ENCODE results near the gene COL18A1.

Gene COL18A1

DNA sequence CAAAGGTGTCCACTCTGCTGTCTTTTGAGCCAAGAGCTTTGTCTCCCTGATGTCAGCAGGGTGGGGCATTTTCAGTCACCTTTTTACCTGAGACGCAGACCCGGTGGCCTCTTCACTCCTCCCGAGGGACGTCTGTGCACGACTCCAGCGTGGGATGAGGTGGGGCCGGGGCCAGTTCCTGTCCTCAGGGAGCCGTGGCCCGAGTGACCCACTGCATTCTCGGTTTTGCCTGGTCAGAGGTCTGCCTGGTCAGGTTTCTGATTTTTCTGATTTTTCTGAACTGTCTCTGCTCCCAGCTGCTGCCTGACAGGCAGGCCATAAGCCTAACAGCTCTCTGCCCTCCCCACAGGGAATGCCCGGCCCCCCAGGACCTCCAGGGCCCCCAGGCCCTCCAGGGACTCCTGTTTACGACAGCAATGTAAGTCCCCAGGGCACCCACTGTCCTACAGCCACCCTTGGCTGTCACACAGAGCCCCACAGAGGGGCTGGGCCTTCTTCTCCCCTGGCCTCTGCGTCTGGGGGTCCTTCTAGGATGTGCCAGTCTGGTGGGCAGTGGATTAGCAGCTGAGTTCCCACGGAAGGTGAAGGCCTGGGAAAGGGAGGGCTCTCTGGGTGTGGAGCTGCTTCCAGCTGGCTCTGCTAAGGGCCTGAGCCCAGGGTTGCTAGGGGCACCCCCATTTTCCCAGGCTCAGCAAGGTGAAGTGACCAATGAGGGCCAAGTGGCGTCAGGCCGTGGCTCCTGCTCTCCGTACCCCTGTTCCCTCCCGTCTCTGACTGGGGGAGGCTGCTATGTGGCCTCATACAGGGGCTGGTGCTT lies 91.4 kb downstream of the COL18A1 start:
- H3K79me2 ChIP-seq (ENCODE audit: insufficient read depth, low read length), result no peaks in the 10 kb centered on the region
- no peak overlapping the region for H3K4me3 ChIP-seq (ENCODE audit: low read depth in 1 of 2, low read length in 2 of 2)
- H2AFZ ChIP-seq (ENCODE audit: low read depth, low read length), result no peak overlapping the region
- H4K20me1 ChIP-seq (ENCODE audit: insufficient read depth, low read length), result no peaks in the 10 kb centered on the region; the same call in 1 of the 2 replicates
- no peaks in the 10 kb centered on the region for H3K36me3 ChIP-seq (ENCODE audit: insufficient read depth, low read length)
- H3K4me2 ChIP-seq (ENCODE audit: insufficient read depth, low read length), result no peak overlapping the region
- H3K4me1 ChIP-seq (ENCODE audit: insufficient read depth, low read length), result no peaks in the 10 kb centered on the region
- H3K27ac ChIP-seq (ENCODE audit: low read length), result no peak overlapping the region
- H3K27me3 ChIP-seq (ENCODE audit: insufficient read depth, low read length, poor library complexity), result no peaks in the 10 kb centered on the region
- TF ChIP-seq, protein P1, sequence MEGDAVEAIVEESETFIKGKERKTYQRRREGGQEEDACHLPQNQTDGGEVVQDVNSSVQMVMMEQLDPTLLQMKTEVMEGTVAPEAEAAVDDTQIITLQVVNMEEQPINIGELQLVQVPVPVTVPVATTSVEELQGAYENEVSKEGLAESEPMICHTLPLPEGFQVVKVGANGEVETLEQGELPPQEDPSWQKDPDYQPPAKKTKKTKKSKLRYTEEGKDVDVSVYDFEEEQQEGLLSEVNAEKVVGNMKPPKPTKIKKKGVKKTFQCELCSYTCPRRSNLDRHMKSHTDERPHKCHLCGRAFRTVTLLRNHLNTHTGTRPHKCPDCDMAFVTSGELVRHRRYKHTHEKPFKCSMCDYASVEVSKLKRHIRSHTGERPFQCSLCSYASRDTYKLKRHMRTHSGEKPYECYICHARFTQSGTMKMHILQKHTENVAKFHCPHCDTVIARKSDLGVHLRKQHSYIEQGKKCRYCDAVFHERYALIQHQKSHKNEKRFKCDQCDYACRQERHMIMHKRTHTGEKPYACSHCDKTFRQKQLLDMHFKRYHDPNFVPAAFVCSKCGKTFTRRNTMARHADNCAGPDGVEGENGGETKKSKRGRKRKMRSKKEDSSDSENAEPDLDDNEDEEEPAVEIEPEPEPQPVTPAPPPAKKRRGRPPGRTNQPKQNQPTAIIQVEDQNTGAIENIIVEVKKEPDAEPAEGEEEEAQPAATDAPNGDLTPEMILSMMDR (IDR thresholded peaks at IDR 0.05; ENCODE audit: borderline replicate concordance, extremely low read depth, low read length, poor library complexity, severe bottlenecking), result no peak
- no peak for TF ChIP-seq EZH2 (IDR thresholded peaks at IDR 0.05; ENCODE audit: borderline replicate concordance, low read depth, low read length, severe bottlenecking)
- ATAC-seq (ENCODE audit: insufficient read depth, low read depth), result no peak
- DNase-seq, result no peak
- H3K9ac ChIP-seq (ENCODE audit: low read depth, low read length), result no peak overlapping the region
- no peaks in the 10 kb centered on the region for H3K9me3 ChIP-seq (ENCODE audit: insufficient read depth, low read length, severe bottlenecking)

DNA sequence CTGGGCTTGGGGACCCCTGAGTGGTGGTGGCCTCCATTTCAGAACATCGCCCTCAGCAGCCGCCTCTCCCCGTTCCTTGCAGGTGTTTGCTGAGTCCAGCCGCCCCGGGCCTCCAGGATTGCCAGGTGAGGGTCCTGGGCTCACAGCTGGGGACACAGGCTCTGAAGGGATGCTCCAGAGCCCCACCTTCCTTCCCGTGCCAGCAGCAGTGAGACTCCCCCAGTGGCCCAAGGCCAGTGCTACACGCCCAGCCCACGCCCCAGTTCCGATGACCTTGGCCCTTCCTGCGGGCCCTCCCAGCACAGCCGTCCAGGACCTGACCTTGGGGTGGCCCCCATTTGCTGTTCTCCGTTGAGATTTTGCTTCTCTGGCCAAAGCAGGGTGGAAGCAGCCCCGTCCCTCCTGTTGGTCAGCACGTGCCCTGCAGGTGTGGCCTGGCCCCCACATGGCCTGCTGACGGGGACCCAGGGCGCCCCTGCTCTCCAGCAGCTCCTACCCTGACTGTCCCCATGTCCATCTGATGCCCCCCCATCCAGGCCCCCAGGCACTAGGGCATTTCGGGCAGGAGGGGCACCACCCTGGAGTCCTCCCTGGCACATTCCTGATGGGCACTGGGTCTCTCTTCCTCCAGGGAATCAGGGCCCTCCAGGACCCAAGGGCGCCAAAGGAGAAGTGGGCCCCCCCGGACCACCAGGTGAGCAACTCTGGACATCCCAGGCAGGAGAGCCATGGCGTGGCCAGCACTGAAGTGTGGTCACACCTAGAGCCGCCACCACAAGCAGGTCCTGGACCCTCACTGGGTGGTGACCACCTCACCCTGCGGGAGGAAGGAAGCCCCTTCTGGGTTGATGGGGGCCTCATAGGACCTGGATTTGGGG lies 92.2 kb downstream of the COL18A1 start:
- no peaks in the 10 kb centered on the region for H3K27me3 ChIP-seq (ENCODE audit: insufficient read depth, low read length, poor library complexity)
- no peaks in the 10 kb centered on the region; the same call in 1 of the 2 replicates for H4K20me1 ChIP-seq (ENCODE audit: insufficient read depth, low read length)
- no peaks in the 10 kb centered on the region for H3K4me1 ChIP-seq (ENCODE audit: insufficient read depth, low read length)
- no peak overlapping the region for H2AFZ ChIP-seq (ENCODE audit: low read depth, low read length)
- H3K4me3 ChIP-seq (ENCODE audit: low read depth in 1 of 2, low read length in 2 of 2), result no peak overlapping the region
- no peak for TF ChIP-seq EZH2 (IDR thresholded peaks at IDR 0.05; ENCODE audit: borderline replicate concordance, low read depth, low read length, severe bottlenecking)
- no peaks in the 10 kb centered on the region for H3K9me3 ChIP-seq (ENCODE audit: insufficient read depth, low read length, severe bottlenecking)
- no peaks in the 10 kb centered on the region for H3K36me3 ChIP-seq (ENCODE audit: insufficient read depth, low read length)
- no peak overlapping the region for H3K9ac ChIP-seq (ENCODE audit: low read depth, low read length)
- no peak overlapping the region for H3K27ac ChIP-seq (ENCODE audit: low read length)
- no peak for DNase-seq
- H3K4me2 ChIP-seq (ENCODE audit: insufficient read depth, low read length), result no peak overlapping the region
- ATAC-seq (ENCODE audit: insufficient read depth, low read depth), result no peak
- no peaks in the 10 kb centered on the region for H3K79me2 ChIP-seq (ENCODE audit: insufficient read depth, low read length)

DNA sequence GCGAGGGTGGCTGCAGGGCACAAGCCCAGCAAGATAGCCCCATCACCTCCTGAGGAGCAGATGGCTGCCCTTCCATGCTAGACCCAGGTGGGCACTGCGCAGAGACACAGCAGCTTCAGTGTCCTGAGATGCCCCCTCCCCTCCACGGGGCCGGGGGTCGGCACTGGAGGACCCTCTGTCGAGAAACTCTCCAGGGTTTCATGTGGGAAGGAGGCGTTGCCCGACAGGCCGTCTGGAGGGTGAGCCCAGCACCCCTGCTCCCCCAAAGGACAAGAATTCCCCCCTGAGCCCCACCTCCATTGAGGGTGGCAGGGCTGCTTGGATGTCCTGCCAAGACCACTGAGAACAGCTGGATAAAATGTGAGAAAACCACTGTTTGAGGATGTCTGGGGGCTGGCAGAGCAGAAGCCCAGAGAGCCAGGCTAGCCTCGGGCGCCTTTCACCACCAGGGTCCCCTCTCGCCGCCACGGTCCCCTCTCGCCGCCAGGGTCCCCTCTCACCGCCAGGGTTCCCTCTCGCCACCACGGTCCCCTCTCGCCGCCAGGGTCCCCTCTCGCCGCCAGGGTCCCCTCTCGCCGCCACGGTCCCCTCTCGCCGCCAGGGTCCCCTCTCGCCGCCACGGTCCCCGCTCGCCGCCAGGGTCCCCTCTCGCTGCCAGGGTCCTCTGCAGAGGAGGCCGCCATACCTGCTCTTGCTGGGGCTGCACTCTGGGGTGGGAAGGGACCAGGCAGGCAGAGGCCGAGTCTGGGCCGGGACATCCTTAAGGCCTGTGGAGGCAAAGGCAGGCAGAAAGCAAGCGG lies 93.1 kb downstream of the COL18A1 start:
- no peak for DNase-seq
- H3K4me2 ChIP-seq (ENCODE audit: insufficient read depth, low read length), result no peak overlapping the region
- no peaks in the 10 kb centered on the region for H3K27me3 ChIP-seq (ENCODE audit: insufficient read depth, low read length, poor library complexity)
- TF ChIP-seq, protein P1 (IDR thresholded peaks at IDR 0.05; ENCODE audit: borderline replicate concordance, extremely low read depth, low read length, poor library complexity, severe bottlenecking), result no peak
- no peak for TF ChIP-seq EZH2 (IDR thresholded peaks at IDR 0.05; ENCODE audit: borderline replicate concordance, low read depth, low read length, severe bottlenecking)
- no peaks in the 10 kb centered on the region for H3K36me3 ChIP-seq (ENCODE audit: insufficient read depth, low read length)
- no peaks in the 10 kb centered on the region for H3K79me2 ChIP-seq (ENCODE audit: insufficient read depth, low read length)
- no peaks in the 10 kb centered on the region for H3K4me1 ChIP-seq (ENCODE audit: insufficient read depth, low read length)
- no peak overlapping the region for H3K4me3 ChIP-seq (ENCODE audit: low read depth in 1 of 2, low read length in 2 of 2)
- H4K20me1 ChIP-seq (ENCODE audit: insufficient read depth, low read length), result no peaks in the 10 kb centered on the region; the same call in 1 of the 2 replicates
- no peak overlapping the region for H3K27ac ChIP-seq (ENCODE audit: low read length)
- no peaks in the 10 kb centered on the region for H3K9me3 ChIP-seq (ENCODE audit: insufficient read depth, low read length, severe bottlenecking)
- H2AFZ ChIP-seq (ENCODE audit: low read depth, low read length), result no peak overlapping the region
- H3K9ac ChIP-seq (ENCODE audit: low read depth, low read length), result no peak overlapping the region
- ATAC-seq (ENCODE audit: insufficient read depth, low read depth), result no peak
